HEK293 (cell line): ENCODE data around the gene RAF1.

Experiments
- CTCF ChIA-PET: fragments of 350-600 bp; formaldehyde crosslinking; extraction: SDS; loops from one replicate; lab custom pipeline; 2021; ENCODE audit warnings: antibody characterized with exemption; lab: Yijun Ruan, JAX
- POLR2A ChIA-PET: fragments of 300-600 bp; formaldehyde crosslinking; extraction: SDS; loops from one replicate; lab custom pipeline; 2020; ENCODE audit warnings: antibody characterized with exemption, inconsistent platforms; lab: Yijun Ruan, JAX
- H3K27ac ChIP-seq: fragments of 200-500 bp; sonication (Bioruptor generic); 2 replicates; pipeline ENCODE4 v1.5.1; 2014; ENCODE audit warnings: low read depth, low read length, control low read depth, inconsistent platforms; ENCODE audit errors: extremely low read depth
- H3K36me3 ChIP-seq, 2 experiments: fragments of 200-500 bp in 1 of 2; sonication (Bioruptor generic) in 1 of 2; 1 replicate in 1 of 2; 2 replicates in 1 of 2; pipeline ENCODE4 v1.5.1; 2014 to 2017; ENCODE audit warnings: inconsistent platforms in 2 of 2, low read length in 2 of 2; ENCODE audit not compliant: control insufficient read depth in 2 of 2, insufficient read depth in 1 of 2
- H3K4me1 ChIP-seq: fragments of 200-500 bp; sonication (Bioruptor generic); 2 replicates; pipeline ENCODE4 v1.5.1; 2014; ENCODE audit warnings: mild to moderate bottlenecking, low read length, inconsistent platforms; ENCODE audit not compliant: control insufficient read depth, insufficient read depth
- H3K4me3 ChIP-seq: 2 replicates; pipeline ENCODE4 v1.5.1; 2011; ENCODE audit warnings: low read depth, mild to moderate bottlenecking, control low read depth, low read length, moderate library complexity
- H3K9me3 ChIP-seq: fragments of 200-500 bp; sonication (Bioruptor generic); 2 replicates; pipeline ENCODE4 v1.5.1; 2014; ENCODE audit warnings: low read depth, low read length, inconsistent platforms; ENCODE audit not compliant: control insufficient read depth, insufficient read depth
- PRDM10 ChIP-seq: fragments of 450-650 bp; formaldehyde crosslinking; IDR thresholded peaks from 2 replicates; pipeline ENCODE4 v1.5.1; 2016; ENCODE audit warnings: missing biosample characterization, missing genetic modification characterization
- TCF7L2 ChIP-seq: IDR thresholded peaks from 2 replicates; pipeline ENCODE4 v1.6.1; 2011; ENCODE audit warnings: low read depth, mild to moderate bottlenecking, inconsistent platforms, low read length, moderate library complexity, borderline replicate concordance
- TRIM28 ChIP-seq: IDR thresholded peaks from 2 replicates; pipeline ENCODE4 v1.6.1; 2011; ENCODE audit warnings: low read length, control low read depth, borderline replicate concordance
- YY2 ChIP-seq: fragments of 450-650 bp; formaldehyde crosslinking; IDR thresholded peaks from 2 replicates; pipeline ENCODE4 v1.5.1; 2016; ENCODE audit warnings: missing biosample characterization, missing genetic modification characterization
- ZBTB1 ChIP-seq: fragments of 450-650 bp; formaldehyde crosslinking; IDR thresholded peaks from 2 replicates; pipeline ENCODE4 v1.5.1; 2016; ENCODE audit warnings: missing biosample characterization, missing genetic modification characterization
- ZIC2 ChIP-seq: fragments of 450-650 bp; formaldehyde crosslinking; IDR thresholded peaks from 2 replicates; pipeline ENCODE4 v1.5.1; 2016; ENCODE audit warnings: missing biosample characterization, missing genetic modification characterization
- ZNF10 ChIP-seq: fragments of 450-650 bp; formaldehyde crosslinking; IDR thresholded peaks from 2 replicates; pipeline ENCODE4 v1.5.1; 2017; ENCODE audit warnings: missing biosample characterization, missing genetic modification characterization
- ZNF121 ChIP-seq: fragments of 450-650 bp; formaldehyde crosslinking; IDR thresholded peaks from 2 replicates; pipeline ENCODE4 v1.5.1; 2016; ENCODE audit warnings: missing biosample characterization, missing genetic modification characterization
- ZNF174 ChIP-seq: fragments of 450-650 bp; formaldehyde crosslinking; IDR thresholded peaks from 2 replicates; pipeline ENCODE4 v1.5.0; 2017; ENCODE audit warnings: missing biosample characterization, mild to moderate bottlenecking, missing genetic modification characterization
- ZNF24 ChIP-seq: fragments of 450-650 bp; formaldehyde crosslinking; IDR thresholded peaks from 2 replicates; pipeline ENCODE4 v1.5.1; 2016; ENCODE audit warnings: missing biosample characterization, missing genetic modification characterization
- ZNF544 ChIP-seq: fragments of 450-650 bp; formaldehyde crosslinking; IDR thresholded peaks from 2 replicates; pipeline ENCODE4 v1.5.0; 2017; ENCODE audit warnings: missing biosample characterization, missing genetic modification characterization
- ZNF610 ChIP-seq: fragments of 450-650 bp; formaldehyde crosslinking; IDR thresholded peaks from 2 replicates; pipeline ENCODE4 v1.5.1; 2016; ENCODE audit warnings: missing biosample characterization, missing genetic modification characterization, borderline replicate concordance
- ZNF670 ChIP-seq: fragments of 450-650 bp; formaldehyde crosslinking; IDR thresholded peaks from 2 replicates; pipeline ENCODE4 v1.5.1; 2016; ENCODE audit warnings: missing biosample characterization, missing genetic modification characterization, low read depth
- TF ChIP-seq, protein P1 (sequence below): fragments of 450-650 bp; formaldehyde crosslinking; IDR thresholded peaks from 2 replicates; pipeline ENCODE4 v1.5.1; 2017; ENCODE audit warnings: missing biosample characterization, mild to moderate bottlenecking, missing genetic modification characterization, moderate library complexity
- TF ChIP-seq, protein P2 (sequence below): fragments of 450-650 bp; formaldehyde crosslinking; conservative IDR thresholded peaks from 2 replicates; pipeline ENCODE4 v1.5.1; 2016; ENCODE audit warnings: low read depth, missing biosample characterization, missing genetic modification characterization
- TF ChIP-seq, protein P3 (sequence below): fragments of 450-650 bp; formaldehyde crosslinking; IDR thresholded peaks from 2 replicates; pipeline ENCODE4 v1.5.1; 2016; ENCODE audit warnings: missing biosample characterization, missing genetic modification characterization

RAF1 gene

DNA sequence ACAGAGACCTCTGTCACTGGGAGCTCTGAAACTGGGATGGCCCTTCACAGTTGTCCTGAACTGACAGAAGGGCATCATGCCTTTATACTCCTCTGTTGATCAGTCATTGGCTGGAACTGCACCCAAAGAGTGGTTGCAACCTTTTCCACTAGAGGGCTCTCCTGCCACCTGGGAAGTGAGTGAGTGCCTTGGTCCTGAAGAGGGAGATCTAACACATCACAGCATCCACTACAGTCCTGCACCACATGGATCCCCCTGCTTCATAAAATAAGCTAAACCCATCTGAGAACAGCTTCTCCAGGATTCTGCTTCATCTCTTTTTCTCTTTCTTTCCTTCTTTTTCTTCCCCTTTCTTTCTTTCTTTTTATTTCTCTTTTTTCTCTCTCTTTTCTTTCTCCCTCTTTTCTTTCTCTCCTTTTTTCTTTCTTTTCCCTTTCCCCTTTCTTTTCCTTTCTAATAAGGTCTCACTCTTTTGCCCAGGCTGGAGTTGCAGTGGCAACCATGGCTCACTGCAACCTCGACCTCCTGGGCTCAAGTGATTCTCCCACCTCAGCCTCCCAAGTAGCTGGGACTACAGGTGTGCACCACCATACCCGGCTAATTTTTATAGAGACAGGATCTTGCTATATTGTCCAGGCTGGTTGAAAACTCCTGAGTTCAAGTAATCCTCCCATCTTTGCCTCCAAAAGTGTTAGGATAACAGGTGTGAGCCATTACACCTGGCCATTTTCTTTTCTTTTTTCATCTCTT, 42.8 kb upstream of the RAF1 start (continued):
- TF ChIP-seq ZNF544 (tag by site-specific recombination), result no peak
- peak; percentile 95 for TF ChIP-seq PRDM10
- TF ChIP-seq ZNF121, result peak; percentile 70; the same call in 1 of the 2 replicates
- peak; percentile 32; the same call in 1 of the 2 replicates for TF ChIP-seq TRIM28
- TF ChIP-seq, protein P1, sequence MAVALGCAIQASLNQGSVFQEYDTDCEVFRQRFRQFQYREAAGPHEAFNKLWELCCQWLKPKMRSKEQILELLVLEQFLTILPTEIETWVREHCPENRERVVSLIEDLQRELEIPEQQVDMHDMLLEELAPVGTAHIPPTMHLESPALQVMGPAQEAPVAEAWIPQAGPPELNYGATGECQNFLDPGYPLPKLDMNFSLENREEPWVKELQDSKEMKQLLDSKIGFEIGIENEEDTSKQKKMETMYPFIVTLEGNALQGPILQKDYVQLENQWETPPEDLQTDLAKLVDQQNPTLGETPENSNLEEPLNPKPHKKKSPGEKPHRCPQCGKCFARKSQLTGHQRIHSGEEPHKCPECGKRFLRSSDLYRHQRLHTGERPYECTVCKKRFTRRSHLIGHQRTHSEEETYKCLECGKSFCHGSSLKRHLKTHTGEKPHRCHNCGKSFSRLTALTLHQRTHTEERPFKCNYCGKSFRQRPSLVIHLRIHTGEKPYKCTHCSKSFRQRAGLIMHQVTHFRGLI (tag by site-specific recombination), result no peak
- TF ChIP-seq ZNF610 (tag by site-specific recombination), result peak; percentile 64; the same call in 1 of the 2 replicates
- TF ChIP-seq, protein P2, sequence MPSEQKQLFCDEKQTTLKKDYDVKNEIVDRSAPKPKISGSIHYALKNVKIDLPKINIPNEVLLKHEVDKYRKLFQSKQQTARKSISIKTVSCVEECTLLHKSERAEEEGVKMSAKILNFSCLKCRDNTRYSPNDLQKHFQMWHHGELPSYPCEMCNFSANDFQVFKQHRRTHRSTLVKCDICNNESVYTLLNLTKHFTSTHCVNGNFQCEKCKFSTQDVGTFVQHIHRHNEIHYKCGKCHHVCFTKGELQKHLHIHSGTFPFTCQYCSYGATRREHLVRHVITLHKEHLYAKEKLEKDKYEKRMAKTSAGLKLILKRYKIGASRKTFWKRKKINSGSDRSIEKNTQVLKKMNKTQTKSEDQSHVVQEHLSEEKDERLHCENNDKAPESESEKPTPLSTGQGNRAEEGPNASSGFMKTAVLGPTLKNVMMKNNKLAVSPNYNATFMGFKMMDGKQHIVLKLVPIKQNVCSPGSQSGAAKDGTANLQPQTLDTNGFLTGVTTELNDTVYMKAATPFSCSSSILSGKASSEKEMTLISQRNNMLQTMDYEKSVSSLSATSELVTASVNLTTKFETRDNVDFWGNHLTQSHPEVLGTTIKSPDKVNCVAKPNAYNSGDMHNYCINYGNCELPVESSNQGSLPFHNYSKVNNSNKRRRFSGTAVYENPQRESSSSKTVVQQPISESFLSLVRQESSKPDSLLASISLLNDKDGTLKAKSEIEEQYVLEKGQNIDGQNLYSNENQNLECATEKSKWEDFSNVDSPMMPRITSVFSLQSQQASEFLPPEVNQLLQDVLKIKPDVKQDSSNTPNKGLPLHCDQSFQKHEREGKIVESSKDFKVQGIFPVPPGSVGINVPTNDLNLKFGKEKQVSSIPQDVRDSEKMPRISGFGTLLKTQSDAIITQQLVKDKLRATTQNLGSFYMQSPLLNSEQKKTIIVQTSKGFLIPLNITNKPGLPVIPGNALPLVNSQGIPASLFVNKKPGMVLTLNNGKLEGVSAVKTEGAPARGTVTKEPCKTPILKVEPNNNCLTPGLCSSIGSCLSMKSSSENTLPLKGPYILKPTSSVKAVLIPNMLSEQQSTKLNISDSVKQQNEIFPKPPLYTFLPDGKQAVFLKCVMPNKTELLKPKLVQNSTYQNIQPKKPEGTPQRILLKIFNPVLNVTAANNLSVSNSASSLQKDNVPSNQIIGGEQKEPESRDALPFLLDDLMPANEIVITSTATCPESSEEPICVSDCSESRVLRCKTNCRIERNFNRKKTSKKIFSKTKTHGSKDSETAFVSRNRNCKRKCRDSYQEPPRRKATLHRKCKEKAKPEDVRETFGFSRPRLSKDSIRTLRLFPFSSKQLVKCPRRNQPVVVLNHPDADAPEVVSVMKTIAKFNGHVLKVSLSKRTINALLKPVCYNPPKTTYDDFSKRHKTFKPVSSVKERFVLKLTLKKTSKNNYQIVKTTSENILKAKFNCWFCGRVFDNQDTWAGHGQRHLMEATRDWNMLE (tag by site-specific recombination), result 0 out of 2 replicates have a peak, but pooled peaks have one; percentile 14
- TF ChIP-seq ZIC2 (tag by site-specific recombination), result peak; percentile 27; the same call in 1 of the 2 replicates
- TF ChIP-seq, all 188 proteins: peak for 20

- CTCF ChIA-PET, result interaction anchor here (0.5 to 3.5 kb wide), 26 partner anchors 10 to 447 kb away, joined by 3 to 33 read pairs (median 4); partner anchors contain the start of gene RPL32
- no peaks in the 10 kb centered on the region for H3K9me3 ChIP-seq
- no peaks in the 10 kb centered on the region for H3K36me3 ChIP-seq
- no peak overlapping the region for H3K4me3 ChIP-seq
- H3K4me1 ChIP-seq, result no peaks in the 10 kb centered on the region
- TF ChIP-seq ZNF24 (tag by site-specific recombination) (no peak), YY2 (tag by site-specific recombination) (no peak), ZNF174 (tag by site-specific recombination) (no peak), ZNF670 (tag by site-specific recombination) (no peak), ZNF10 (tag by site-specific recombination) (no peak), ZBTB1 (no peak), TCF7L2 (no peak)
- TF ChIP-seq, protein P3, sequence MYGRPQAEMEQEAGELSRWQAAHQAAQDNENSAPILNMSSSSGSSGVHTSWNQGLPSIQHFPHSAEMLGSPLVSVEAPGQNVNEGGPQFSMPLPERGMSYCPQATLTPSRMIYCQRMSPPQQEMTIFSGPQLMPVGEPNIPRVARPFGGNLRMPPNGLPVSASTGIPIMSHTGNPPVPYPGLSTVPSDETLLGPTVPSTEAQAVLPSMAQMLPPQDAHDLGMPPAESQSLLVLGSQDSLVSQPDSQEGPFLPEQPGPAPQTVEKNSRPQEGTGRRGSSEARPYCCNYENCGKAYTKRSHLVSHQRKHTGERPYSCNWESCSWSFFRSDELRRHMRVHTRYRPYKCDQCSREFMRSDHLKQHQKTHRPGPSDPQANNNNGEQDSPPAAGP (tag by site-specific recombination), result no peak
- no peak overlapping the region for H3K27ac ChIP-seq
- POLR2A ChIA-PET, result no interaction called here
Observed at GRCh38 chr3:12705981-12706380, 42.1 kb upstream of the RAF1 start.
